Large intestine (tissue), 3 donors: Measurements from ENCODE around the gene ITGAX. TPM values are rescaled to one million over a fixed set of nuclear protein-coding genes. Genes with fewer than 3 reads are reported as not detected.

ENCODE experiments used
- DNase-seq, 2 donors: peaks; one replicate each; pipeline versions ENCODE4 v3.0.0 to v3.0.0-alpha.2; 2013
- H3K27ac ChIP-seq: one replicate; pipeline ENCODE4 v1.5.1; 2013; ENCODE audit warnings: low read length
- H3K27me3 ChIP-seq: 2 replicates; pipeline ENCODE4 v1.6.1; 2013; ENCODE audit warnings: low read length; ENCODE audit not compliant: control insufficient read depth, insufficient read depth
- H3K36me3 ChIP-seq: 2 replicates; pipeline ENCODE4 v1.6.1; 2013; ENCODE audit warnings: low read length; ENCODE audit not compliant: control insufficient read depth, insufficient read depth
- H3K4me1 ChIP-seq: one replicate; pipeline ENCODE4 v1.6.1; 2013; ENCODE audit warnings: low read length; ENCODE audit not compliant: control insufficient read depth, insufficient read depth
- H3K4me3 ChIP-seq: one replicate; pipeline ENCODE4 v1.5.1; 2013; ENCODE audit warnings: low read length
- H3K9me3 ChIP-seq: one replicate; pipeline ENCODE4 v1.6.1; 2013; ENCODE audit warnings: mild to moderate bottlenecking, low read depth, low read length, moderate library complexity; ENCODE audit not compliant: control insufficient read depth
- WGBS: methylation state at CpG from one replicate; pipeline ENCODE4 v1.1.5; 2013; ENCODE audit warnings: low lambda C conversion rate; ENCODE audit not compliant: insufficient coverage; 5-methylcytosine and 5-hydroxymethylcytosine counted together
- polyA plus RNA-seq: library from polyadenylated mRNA; unstranded; fragments of 120-200 nt; gene quantifications from one replicate; pipeline ENCODE4 v1.2.1, GENCODE V29; 2013

ITGAX gene
- polyA plus RNA-seq, 1 donor, result 1.9 TPM

- DNase-seq, result no peak
- WGBS, result no CpG with 5 or more reads among the region's 3 CpGs
These were observed 68.3 kb downstream of the ITGAX start for GRCh38 chr16:31423241-31423640.

GRCh38 chr16:31423801-31424200 lies 68.8 kb downstream of the ITGAX start:
- peaks cover 6% of the 10 kb centered on the region for H3K9me3 ChIP-seq
- H3K4me3 ChIP-seq, result no peak overlapping the region
- H3K27ac ChIP-seq, result no peak overlapping the region
- no peaks in the 10 kb centered on the region for H3K27me3 ChIP-seq
- H3K4me1 ChIP-seq, result peaks cover 4% of the 10 kb centered on the region
- no peak for DNase-seq
- no peaks in the 10 kb centered on the region for H3K36me3 ChIP-seq
- WGBS, result no CpG with 5 or more reads among the region's 12 CpGs

More at GRCh38 chr16:31423241-31423640, 68.3 kb downstream of the ITGAX start:
- Histone ChIP-seq H3K4me1 (peaks cover 4% of the 10 kb centered on the region), H3K36me3 (no peaks in the 10 kb centered on the region), H3K27ac (no peak overlapping the region), H3K4me3 (no peak overlapping the region), H3K9me3 (peaks cover 6% of the 10 kb centered on the region), H3K27me3 (no peaks in the 10 kb centered on the region)

GRCh38 chr16:31427441-31428278 lies 72.7 kb downstream of the ITGAX start:
- H3K4me3 ChIP-seq, result peak overlapping the region; percentile 75
- WGBS, result no CpG with 5 or more reads among the region's 83 CpGs

GRCh38 chr16:31428279-31428597 lies 73.3 kb downstream of the ITGAX start, which contains the start of gene COX6A2:
Gene COX6A2 (minus strand): TSS chr16:31428360. CDS start chr16:31428325, 35 bp downstream.
- no peaks in the 10 kb centered on the region for H3K27me3 ChIP-seq
- DNase-seq, result no peak
- peaks cover 6% of the 10 kb centered on the region for H3K9me3 ChIP-seq
- no CpG with 5 or more reads among the region's 7 CpGs for WGBS
- peaks cover 16% of the 10 kb centered on the region for H3K4me1 ChIP-seq
- peak within 1 kb of the TSS; percentile 98 for H3K27ac ChIP-seq
- no peaks in the 10 kb centered on the region for H3K36me3 ChIP-seq
- peak within 1 kb of the TSS; percentile 75 for H3K4me3 ChIP-seq

More at GRCh38 chr16:31427441-31428278, 72.7 kb downstream of the ITGAX start:
- H3K27ac ChIP-seq, result peak overlapping the region; percentile 98
- H3K36me3 ChIP-seq, result no peaks in the 10 kb centered on the region
- peaks cover 6% of the 10 kb centered on the region for H3K9me3 ChIP-seq
- peak; percentile 70 to 80 for DNase-seq
- peaks cover 16% of the 10 kb centered on the region for H3K4me1 ChIP-seq
- no peaks in the 10 kb centered on the region for H3K27me3 ChIP-seq

GRCh38 chr16:31428638-31429247 lies 73.8 kb downstream of the ITGAX start:
- Histone ChIP-seq H3K36me3 (no peaks in the 10 kb centered on the region), H3K27ac (peak overlapping the region; percentile 98), H3K4me3 (peak overlapping the region; percentile 75), H3K4me1 (peaks cover 16% of the 10 kb centered on the region), H3K9me3 (peaks cover 6% of the 10 kb centered on the region), H3K27me3 (no peaks in the 10 kb centered on the region)
- peak in 1 of 2 donors; percentile 43 for DNase-seq
- no CpG with 5 or more reads among the region's 7 CpGs for WGBS

GRCh38 chr16:31429314-31429713 lies 74.3 kb downstream of the ITGAX start:
- no CpG with 5 or more reads among the region's 1 CpG for WGBS
- Histone ChIP-seq H3K9me3 (peaks cover 6% of the 10 kb centered on the region), H3K27me3 (no peaks in the 10 kb centered on the region), H3K4me3 (peak overlapping the region; percentile 75), H3K36me3 (no peaks in the 10 kb centered on the region), H3K4me1 (peaks cover 16% of the 10 kb centered on the region), H3K27ac (peak overlapping the region; percentile 98)
- peak; percentile 74 to 83 for DNase-seq

GRCh38 chr16:31429796-31430195 lies 74.8 kb downstream of the ITGAX start:
- H3K4me1 ChIP-seq, result peaks cover 16% of the 10 kb centered on the region
- no peaks in the 10 kb centered on the region for H3K27me3 ChIP-seq
- 40% methylated on average over 1 of the region's 3 CpGs for WGBS
- H3K9me3 ChIP-seq, result peaks cover 6% of the 10 kb centered on the region
- H3K36me3 ChIP-seq, result no peaks in the 10 kb centered on the region
- H3K27ac ChIP-seq, result peak overlapping the region; percentile 98
- no peak overlapping the region for H3K4me3 ChIP-seq
- DNase-seq, result peak; percentile 74 to 85

GRCh38 chr16:31430380-31431052 lies 75.5 kb downstream of the ITGAX start:
- no peaks in the 10 kb centered on the region for H3K36me3 ChIP-seq
- H3K27me3 ChIP-seq, result no peaks in the 10 kb centered on the region
- peak overlapping the region; percentile 98 for H3K27ac ChIP-seq
- DNase-seq, result peak in 1 of 2 donors; percentile 40
- WGBS, result no CpG with 5 or more reads among the region's 5 CpGs
- no peak overlapping the region for H3K4me3 ChIP-seq
- H3K9me3 ChIP-seq, result peaks cover 6% of the 10 kb centered on the region
- H3K4me1 ChIP-seq, result peaks cover 16% of the 10 kb centered on the region
